Measurements from ENCODE around the gene NTRK3.

Gene NTRK3

DNA sequence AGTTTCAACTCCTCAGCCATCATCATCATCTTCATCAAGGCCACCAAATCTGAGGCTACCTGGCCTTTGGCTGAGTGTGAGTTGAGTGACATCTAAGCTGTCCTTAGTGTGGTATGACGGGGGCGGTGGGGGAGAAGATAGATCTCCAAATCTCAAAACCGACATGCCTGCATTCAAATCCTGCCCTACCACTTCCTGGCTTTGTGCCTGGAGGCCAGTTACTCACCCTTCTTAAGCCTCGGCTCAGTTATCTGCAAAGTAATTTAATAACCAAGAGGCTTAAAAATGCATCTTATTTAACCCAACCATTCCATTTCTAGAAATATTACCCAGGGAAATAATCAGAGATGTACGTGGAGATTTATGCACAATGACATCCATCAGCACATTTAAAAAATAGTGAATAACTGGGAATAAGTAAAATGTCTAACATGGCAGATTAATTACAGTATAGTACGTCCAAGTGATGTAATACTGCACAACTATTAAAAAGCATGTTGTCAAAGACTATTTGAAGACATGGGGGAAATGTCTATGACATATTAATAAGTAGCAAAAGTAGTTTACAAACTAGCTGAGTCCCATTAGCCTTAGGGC lies 167.4 kb downstream of the NTRK3 start:
- CTCF ChIA-PET, result no interaction called here
- DNase-seq (ENCODE audit: extremely low spot score), result no peak
- no peak for TF ChIP-seq NFRKB (IDR thresholded peaks at IDR 0.05)
- TF ChIP-seq HDGF (IDR thresholded peaks at IDR 0.05; ENCODE audit: borderline replicate concordance), result no peak
- TF ChIP-seq FOXK2 (IDR thresholded peaks at IDR 0.05), result no peak
- no peak for TF ChIP-seq LEF1 (IDR thresholded peaks at IDR 0.05; ENCODE audit: borderline replicate concordance)
- TF ChIP-seq TARDBP (IDR thresholded peaks at IDR 0.05), result no peak
- TF ChIP-seq ARNT (IDR thresholded peaks at IDR 0.05), result no peak
- TF ChIP-seq L3MBTL2 (conservative IDR thresholded peaks at IDR 0.05), result no peak
- no peak for TF ChIP-seq CTBP1 (IDR thresholded peaks at IDR 0.05; ENCODE audit: borderline replicate concordance)
- TF ChIP-seq, protein P1, sequence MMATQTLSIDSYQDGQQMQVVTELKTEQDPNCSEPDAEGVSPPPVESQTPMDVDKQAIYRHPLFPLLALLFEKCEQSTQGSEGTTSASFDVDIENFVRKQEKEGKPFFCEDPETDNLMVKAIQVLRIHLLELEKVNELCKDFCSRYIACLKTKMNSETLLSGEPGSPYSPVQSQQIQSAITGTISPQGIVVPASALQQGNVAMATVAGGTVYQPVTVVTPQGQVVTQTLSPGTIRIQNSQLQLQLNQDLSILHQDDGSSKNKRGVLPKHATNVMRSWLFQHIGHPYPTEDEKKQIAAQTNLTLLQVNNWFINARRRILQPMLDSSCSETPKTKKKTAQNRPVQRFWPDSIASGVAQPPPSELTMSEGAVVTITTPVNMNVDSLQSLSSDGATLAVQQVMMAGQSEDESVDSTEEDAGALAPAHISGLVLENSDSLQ (IDR thresholded peaks at IDR 0.05), result no peak
- TF ChIP-seq SP1 (IDR thresholded peaks at IDR 0.05), result no peak
- TF ChIP-seq SUZ12 (IDR thresholded peaks at IDR 0.05), result no peak
- TF ChIP-seq BHLHE40 (IDR thresholded peaks at IDR 0.05; ENCODE audit: borderline replicate concordance), result no peak
- POLR2A ChIA-PET, result no interaction called here

DNA sequence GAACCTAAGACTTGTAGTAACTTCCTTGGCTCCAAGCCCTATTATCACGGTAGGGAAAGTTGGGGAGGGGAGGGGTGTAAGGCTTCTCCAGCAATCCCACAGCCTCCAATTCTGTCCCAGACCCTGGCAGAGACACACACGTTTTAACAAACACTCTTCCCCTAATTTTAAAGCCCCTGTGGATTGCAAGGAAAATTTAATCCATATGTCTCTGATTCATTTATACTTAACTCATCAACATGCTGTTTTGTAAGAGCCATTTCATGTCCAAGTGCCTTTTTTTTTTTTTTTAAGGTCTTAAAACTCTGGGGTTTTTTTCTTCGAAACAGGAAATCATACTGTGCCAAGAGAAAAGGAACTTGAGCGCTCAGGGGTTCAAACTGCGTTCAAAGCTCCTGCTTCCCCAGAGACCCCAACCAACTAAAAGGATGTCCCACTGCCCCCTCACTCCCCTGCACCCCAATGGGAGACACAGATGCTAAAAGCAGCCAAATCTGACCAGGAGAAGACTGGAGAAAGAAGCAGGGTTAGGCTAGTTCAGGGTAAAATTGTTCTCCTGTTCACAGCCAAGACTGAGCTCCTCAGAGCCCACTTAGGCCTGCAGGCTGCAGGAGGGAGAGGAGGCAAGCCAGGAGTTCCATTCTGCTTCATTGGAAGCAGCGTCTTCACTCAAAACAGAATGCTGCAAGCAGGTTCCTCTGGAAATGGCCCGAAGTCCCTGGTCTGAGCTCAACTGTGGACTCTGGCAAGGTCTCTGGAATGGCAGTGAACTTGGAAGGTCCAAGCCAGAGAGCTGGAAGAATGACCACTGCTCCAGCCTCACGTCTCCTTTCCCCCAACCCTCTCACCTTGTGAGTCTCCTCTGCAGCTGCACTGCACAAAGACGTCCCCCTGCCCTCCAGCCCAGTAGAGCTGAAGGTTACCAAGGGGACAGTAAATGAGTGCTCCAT lies 172.5 kb downstream of the NTRK3 start:
- ChIA-PET CTCF (no interaction called here), POLR2A (no interaction called here)
- no peak for DNase-seq (ENCODE audit: extremely low spot score)
- TF ChIP-seq ELF4 (IDR thresholded peaks at IDR 0.05) (no peak), BHLHE40 (IDR thresholded peaks at IDR 0.05; ENCODE audit: borderline replicate concordance) (no peak), TARDBP (IDR thresholded peaks at IDR 0.05) (no peak), ZNF384 (IDR thresholded peaks at IDR 0.05) (no peak), FOXK2 (IDR thresholded peaks at IDR 0.05) (no peak), L3MBTL2 (conservative IDR thresholded peaks at IDR 0.05) (no peak), FOXA1 (IDR thresholded peaks at IDR 0.05) (no peak), SUZ12 (IDR thresholded peaks at IDR 0.05) (no peak), CTBP1 (IDR thresholded peaks at IDR 0.05; ENCODE audit: borderline replicate concordance) (no peak), FOXM1 (IDR thresholded peaks at IDR 0.05; ENCODE audit: borderline replicate concordance) (no peak), HDGF (IDR thresholded peaks at IDR 0.05; ENCODE audit: borderline replicate concordance) (no peak), NFRKB (IDR thresholded peaks at IDR 0.05) (no peak), SP1 (IDR thresholded peaks at IDR 0.05) (no peak), LEF1 (IDR thresholded peaks at IDR 0.05; ENCODE audit: borderline replicate concordance) (no peak), ARNT (IDR thresholded peaks at IDR 0.05) (no peak)
- TF ChIP-seq, protein P1 (IDR thresholded peaks at IDR 0.05), result no peak

DNA sequence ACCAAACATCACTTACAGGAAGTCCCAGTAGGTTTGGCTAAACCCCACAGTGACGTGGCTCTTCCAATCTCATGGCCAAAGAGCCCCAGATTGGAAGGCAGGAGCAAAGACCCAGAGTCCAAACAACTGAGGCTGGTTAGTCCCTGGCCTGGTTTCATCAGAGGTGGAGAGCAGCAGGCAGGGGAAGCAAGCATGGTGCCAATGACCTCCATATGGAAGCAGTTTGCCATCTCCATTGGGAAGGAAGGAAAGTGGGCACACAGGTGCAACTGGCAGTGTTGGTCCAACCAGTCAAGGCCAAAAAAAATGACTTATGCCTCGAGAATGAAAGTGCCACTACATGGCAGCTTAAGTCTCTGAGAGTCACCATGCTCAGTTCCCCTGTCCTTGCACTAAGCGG lies 175.9 kb downstream of the NTRK3 start:
- TF ChIP-seq SUZ12 (IDR thresholded peaks at IDR 0.05) (no peak), NFRKB (IDR thresholded peaks at IDR 0.05) (no peak), CTBP1 (IDR thresholded peaks at IDR 0.05; ENCODE audit: borderline replicate concordance) (no peak), SP1 (IDR thresholded peaks at IDR 0.05) (no peak), FOXM1 (IDR thresholded peaks at IDR 0.05; ENCODE audit: borderline replicate concordance) (no peak), TARDBP (IDR thresholded peaks at IDR 0.05) (no peak), ARNT (IDR thresholded peaks at IDR 0.05) (no peak), BHLHE40 (IDR thresholded peaks at IDR 0.05; ENCODE audit: borderline replicate concordance) (no peak), L3MBTL2 (conservative IDR thresholded peaks at IDR 0.05) (no peak), ELF4 (IDR thresholded peaks at IDR 0.05) (no peak), ZNF384 (IDR thresholded peaks at IDR 0.05) (no peak)
- ChIA-PET POLR2A (no interaction called here), CTCF (no interaction called here)
- no peak for DNase-seq (ENCODE audit: extremely low spot score)

DNA sequence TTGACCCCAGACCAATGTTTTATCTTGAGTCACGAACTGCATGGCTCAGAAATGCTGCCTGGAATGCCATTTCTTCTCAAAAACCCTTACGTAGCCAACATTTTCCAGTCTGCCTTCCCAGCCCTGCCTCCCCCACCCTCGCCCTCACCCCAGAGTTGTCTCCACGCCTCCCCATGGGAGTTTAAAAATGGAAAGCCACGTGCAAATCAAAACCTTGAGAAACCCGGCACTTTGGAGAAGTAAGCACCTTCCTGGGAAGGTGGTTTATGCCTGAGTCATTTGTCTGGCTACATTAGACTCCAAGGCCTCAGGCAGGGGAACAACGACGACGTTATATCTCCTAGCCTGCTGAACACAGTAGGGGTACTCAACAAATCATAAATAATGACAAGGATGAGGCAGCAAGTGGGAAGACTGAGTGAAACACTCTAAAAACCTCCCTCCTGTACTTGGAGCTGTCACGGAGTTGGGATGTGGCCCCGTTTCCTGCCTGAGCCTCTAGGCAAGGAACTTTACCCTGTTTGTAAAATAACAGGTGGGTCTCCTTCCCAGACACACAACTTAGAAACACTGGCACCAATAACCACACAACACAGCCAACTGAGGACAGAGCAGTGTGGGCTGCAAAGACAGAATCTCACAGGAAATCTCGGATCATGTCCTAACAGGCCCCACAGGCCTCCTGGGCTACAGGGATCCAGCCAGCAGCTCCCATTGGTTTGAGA lies 179.1 kb downstream of the NTRK3 start:
- TF ChIP-seq SP1 (IDR thresholded peaks at IDR 0.05), result no peak
- TF ChIP-seq NFRKB (IDR thresholded peaks at IDR 0.05), result no peak
- TF ChIP-seq SUZ12 (IDR thresholded peaks at IDR 0.05), result no peak
- TF ChIP-seq TARDBP (IDR thresholded peaks at IDR 0.05), result no peak
- TF ChIP-seq FOXK2 (IDR thresholded peaks at IDR 0.05), result no peak
- TF ChIP-seq, protein P1 (IDR thresholded peaks at IDR 0.05), result no peak
- TF ChIP-seq FOXM1 (IDR thresholded peaks at IDR 0.05; ENCODE audit: borderline replicate concordance), result no peak
- no peak for TF ChIP-seq ARNT (IDR thresholded peaks at IDR 0.05)
- no peak for TF ChIP-seq ELF4 (IDR thresholded peaks at IDR 0.05)
- no peak for TF ChIP-seq CTBP1 (IDR thresholded peaks at IDR 0.05; ENCODE audit: borderline replicate concordance)
- TF ChIP-seq HDGF (IDR thresholded peaks at IDR 0.05; ENCODE audit: borderline replicate concordance), result no peak
- TF ChIP-seq FOXA1 (IDR thresholded peaks at IDR 0.05), result no peak
- no peak for TF ChIP-seq LEF1 (IDR thresholded peaks at IDR 0.05; ENCODE audit: borderline replicate concordance)
- TF ChIP-seq L3MBTL2 (conservative IDR thresholded peaks at IDR 0.05), result no peak
- no peak for TF ChIP-seq BHLHE40 (IDR thresholded peaks at IDR 0.05; ENCODE audit: borderline replicate concordance)
- TF ChIP-seq ZNF384 (IDR thresholded peaks at IDR 0.05), result no peak
- no peak for DNase-seq (ENCODE audit: extremely low spot score)
- ChIA-PET CTCF (no interaction called here), POLR2A (no interaction called here)

DNA sequence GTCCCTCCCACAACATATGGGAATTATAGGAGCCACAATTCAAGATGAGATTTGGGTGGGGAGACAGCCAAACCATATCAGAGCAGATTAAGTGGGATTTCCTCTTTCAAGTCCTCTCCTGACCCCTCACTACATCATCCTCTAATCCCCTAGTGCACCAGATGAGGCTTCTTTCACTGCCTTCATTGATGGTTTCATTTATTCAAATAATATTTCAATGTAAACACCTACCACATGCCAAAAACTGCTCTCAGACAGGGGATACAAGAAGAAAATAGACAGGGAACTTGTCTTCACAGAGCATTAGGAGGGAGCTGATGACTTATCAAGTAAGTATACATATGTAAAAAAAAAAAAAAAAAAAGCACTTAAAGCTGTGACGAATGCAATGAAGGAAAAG lies 180.2 kb downstream of the NTRK3 start:
- TF ChIP-seq SUZ12 (IDR thresholded peaks at IDR 0.05), result no peak
- TF ChIP-seq TARDBP (IDR thresholded peaks at IDR 0.05), result no peak
- no peak for TF ChIP-seq ELF4 (IDR thresholded peaks at IDR 0.05)
- TF ChIP-seq NFRKB (IDR thresholded peaks at IDR 0.05), result no peak
- TF ChIP-seq CTBP1 (IDR thresholded peaks at IDR 0.05; ENCODE audit: borderline replicate concordance), result no peak
- TF ChIP-seq SP1 (IDR thresholded peaks at IDR 0.05), result no peak
- no peak for TF ChIP-seq LEF1 (IDR thresholded peaks at IDR 0.05; ENCODE audit: borderline replicate concordance)
- no peak for TF ChIP-seq L3MBTL2 (conservative IDR thresholded peaks at IDR 0.05)
- TF ChIP-seq, protein P1 (IDR thresholded peaks at IDR 0.05), result no peak
- TF ChIP-seq ARNT (IDR thresholded peaks at IDR 0.05), result no peak
- POLR2A ChIA-PET, result no interaction called here
- DNase-seq (ENCODE audit: extremely low spot score), result no peak
- CTCF ChIA-PET, result no interaction called here

Measured in HEK293T (cell line).